Vagina (tissue), 2 donors: ENCODE results near the gene FBXO36.

Experiments used
- CTCF ChIP-seq, 3 experiments: fragments of 450-650 bp in 2 of 3; fragments of 200-600 bp in 1 of 3; sonication (generic) in 1 of 3; IDR thresholded peaks; one replicate each; pipeline ENCODE4 v1.5.1; 2017 to 2019; ENCODE audit warnings: antibody characterized with exemption in 3 of 3, mild to moderate bottlenecking in 2 of 3, moderate library complexity in 2 of 3
- POLR2A ChIP-seq, 2 donors: fragments of 450-650 bp; IDR thresholded peaks; one replicate each; pipeline ENCODE4 v1.6.1; 2017; ENCODE audit warnings: antibody characterized with exemption in 2 of 2, mild to moderate bottlenecking in 2 of 2, moderate library complexity in 2 of 2

GRCh38 chr2:230023313-230023712, 101.0 kb downstream of the FBXO36 start:
- no peak for TF ChIP-seq POLR2A (IDR thresholded peaks at IDR 0.05)
- no peak for TF ChIP-seq CTCF (IDR thresholded peaks at IDR 0.05)
